Amniotic epithelial cell (primary cell): ENCODE measurements around the gene THRB.

Source experiments
- DNase-seq: peaks from one replicate; pipeline ENCODE4 v3.0.0-alpha.2; 2010; ENCODE audit warnings: low read depth

The THRB gene

DNA sequence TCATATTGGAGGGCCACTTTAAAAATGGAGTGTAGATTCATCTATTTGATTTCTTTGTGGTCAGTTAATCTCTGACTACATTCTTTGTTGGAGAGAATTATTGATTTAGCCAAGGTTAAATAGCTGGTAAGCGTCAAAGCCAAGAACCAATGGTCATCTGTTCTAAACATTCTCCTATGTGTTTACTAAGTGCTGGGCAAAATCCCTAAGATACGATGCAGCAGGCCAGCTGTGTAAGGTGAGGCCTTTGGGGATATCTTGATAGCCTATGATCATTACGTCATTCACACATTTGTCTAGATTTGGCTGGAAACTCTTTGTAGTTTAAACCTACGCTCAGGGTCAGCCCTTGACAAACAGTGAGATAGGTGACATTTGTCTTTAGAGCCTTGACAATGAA lies 313.4 kb downstream of the THRB start:
- no peak for DNase-seq

GRCh38 chr3:24180616-24181015 lies 314.0 kb downstream of the THRB start:
- no peak for DNase-seq

DNA sequence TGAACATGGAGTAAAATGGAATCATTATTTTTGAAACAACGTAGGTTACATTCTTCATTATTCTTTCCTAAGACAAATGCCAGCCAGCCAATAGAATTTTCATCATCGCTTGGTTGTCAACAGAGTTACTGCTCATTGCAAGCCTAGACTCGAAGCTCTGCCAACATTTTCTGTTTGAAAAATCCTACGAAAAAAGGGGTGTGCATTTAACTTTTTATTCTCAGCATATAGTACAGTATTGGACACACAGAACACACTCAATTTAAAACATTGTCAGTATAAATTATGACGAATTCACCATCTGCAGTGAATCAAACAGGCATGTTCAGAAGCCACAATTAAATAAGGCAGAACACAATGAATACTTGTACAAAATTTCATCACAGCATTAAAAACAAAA lies 317.4 kb downstream of the THRB start:
- no peak for DNase-seq

DNA sequence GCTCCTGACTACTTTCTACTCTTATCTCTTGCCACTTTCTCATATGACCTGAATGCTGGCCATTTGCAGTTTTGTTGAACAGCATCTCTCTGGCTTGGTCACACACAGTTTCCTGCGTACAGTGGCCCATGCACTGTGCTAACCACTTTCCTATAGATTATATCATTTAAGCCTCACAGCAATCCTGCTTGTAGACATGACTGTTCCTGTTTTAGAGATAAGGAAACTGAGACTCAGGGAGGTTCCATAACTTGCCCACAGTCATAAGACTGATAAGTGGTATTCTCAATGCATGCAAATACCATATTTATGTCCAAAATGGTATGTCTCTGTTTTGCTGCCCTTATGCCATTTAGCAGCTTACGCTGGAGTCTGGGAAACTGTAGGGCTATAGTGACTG lies 320.0 kb downstream of the THRB start:
- DNase-seq, result no peak

DNA sequence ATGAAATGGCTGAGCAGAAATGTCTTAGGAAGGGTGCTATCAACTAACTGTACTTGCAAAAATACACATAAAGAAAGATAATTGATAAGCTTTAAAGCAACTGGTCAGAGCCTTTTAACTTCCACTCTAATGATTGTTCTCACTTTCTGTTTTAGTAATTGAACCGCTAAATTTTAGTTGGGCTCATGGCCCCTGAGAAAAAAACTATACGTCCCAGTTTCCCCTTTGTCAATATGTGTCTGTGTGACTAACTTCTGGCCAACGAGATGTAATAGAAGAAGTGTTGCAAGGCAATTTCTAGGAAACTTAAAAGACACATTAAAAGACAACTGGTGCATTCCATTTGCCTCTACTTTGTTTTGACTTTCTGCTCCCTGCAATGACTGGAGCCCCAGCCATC lies 325.7 kb downstream of the THRB start:
- no peak for DNase-seq

DNA sequence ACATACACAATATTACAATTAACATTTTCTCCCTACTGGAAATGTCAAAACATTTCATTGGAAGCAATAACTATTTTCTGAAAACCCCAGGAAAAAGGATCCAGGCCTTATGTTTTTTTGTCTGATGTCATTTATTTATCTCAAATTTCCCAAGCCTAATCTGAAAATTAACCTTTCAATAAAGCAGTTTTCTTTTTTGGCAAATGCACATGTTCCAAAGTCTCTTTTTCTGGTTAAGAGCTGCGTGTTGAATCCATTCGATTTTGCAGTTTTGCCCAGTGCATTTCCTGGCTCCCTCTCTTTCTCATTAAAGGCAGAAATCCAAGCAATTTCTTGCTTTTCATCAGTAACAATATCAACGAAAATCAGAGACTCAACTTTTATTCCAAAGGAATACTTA lies 327.2 kb downstream of the THRB start:
- no peak for DNase-seq

- DNase-seq, result no peak
Observed at GRCh38 chr3:24166515-24166914, 328.1 kb downstream of the THRB start.

- DNase-seq, result no peak
Observed at GRCh38 chr3:24165603-24165982, 329.1 kb downstream of the THRB start.

DNA sequence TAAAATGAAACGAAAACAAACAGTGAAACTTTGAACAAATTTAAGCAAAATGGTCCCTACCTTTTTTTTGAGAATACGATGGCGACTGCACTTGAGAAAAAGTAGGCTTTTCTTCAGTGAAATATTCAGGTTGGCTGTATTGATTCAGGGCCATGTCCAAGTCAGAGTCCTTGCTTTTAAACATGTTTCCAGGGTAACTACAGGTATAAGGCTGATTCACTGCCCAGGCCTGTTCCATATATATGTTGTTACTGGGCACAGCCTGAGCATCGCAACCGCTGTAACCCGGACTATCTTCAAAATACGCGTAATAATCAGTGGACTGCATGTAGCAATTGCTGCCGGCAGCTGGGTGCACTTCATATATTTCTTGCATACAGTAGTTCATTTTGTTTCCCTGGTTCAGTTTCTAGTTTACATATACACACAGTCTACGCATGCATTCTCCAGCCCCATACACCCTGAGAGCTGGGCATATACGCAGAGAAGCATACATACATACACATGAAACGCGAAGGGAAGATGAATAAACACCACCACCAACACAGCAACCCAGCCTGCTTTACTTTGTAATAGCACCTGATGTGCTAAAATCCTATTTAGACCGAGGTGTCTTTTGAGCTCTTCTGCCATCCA lies 329.6 kb downstream of the THRB start:
- no peak for DNase-seq

DNA sequence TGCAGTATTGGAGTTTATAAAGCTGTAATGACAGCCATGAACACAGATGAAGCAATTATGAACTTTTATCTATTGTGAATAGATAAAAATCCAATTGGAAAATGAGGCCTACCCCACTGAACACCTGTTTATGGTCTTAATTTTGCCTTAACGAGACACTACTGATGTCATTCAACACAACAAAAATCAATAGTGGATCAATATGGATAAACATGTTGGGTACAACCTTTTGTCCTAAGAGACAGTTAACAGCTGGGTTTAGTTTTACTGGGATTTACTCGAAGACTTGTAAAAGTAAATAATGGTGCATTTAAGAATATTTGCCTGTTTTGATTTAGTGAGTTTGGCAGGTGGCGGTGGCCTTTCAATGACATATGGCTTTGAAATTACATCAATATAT lies 331.7 kb downstream of the THRB start:
- DNase-seq, result no peak

- no peak for DNase-seq
Observed at GRCh38 chr3:24161841-24162240, 332.8 kb downstream of the THRB start.

GRCh38 chr3:24160424-24161095 lies 334.1 kb downstream of the THRB start:
- peak; percentile 45 for DNase-seq

DNA sequence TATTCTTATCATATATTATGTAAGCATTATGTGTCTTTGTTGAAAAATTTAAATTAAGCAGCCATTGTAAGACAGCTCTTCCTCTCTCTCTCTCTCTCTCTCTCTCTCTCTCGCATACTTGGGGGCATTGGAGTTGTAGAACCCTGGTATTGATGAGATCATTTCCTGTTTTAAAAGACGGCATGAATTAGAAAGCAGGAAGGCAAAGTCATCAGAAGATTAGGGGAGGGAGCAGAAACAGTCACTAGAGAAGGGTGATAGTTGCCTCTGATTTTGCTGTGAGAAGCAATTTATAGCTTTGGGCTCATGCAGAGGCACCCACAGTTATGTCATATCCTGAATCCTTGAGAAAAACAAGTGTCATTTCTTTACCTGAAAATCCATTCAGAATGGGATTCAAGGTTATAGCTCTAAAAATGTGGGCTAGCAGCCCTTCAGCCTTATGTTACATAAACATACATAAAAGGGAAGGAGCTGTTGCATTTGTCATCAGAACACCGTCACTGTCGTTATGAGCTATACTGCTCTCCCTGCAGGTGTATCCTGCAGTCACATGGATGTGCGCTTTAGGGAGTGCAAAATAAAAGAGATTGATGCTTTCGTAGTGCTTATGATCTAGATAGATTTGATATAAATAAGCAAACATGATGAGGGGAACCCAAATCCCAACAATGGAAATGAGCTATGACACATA lies 335.7 kb downstream of the THRB start:
- no peak for DNase-seq

DNA sequence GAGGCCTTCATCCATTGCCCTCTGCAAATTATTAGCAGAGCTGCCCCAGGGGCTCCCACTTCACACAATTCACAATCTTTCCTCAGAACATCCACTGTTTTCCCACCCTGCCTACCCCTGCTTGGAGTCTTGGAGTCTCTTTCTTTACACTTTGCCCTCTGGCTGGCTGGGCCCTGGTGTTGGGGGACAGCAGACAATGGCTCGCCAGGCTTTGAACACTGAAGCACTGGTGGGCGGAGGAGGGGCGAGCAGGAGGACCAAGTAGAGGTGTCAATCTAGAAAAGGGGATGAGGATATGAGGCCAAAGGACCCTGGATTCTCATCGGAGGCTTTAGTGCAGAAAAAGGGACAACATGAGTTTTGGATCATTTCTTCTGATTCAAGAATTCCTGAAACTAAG lies 337.5 kb downstream of the THRB start:
- no peak for DNase-seq

GRCh38 chr3:24156466-24156865 lies 338.2 kb downstream of the THRB start:
- DNase-seq, result peak; percentile 82

DNA sequence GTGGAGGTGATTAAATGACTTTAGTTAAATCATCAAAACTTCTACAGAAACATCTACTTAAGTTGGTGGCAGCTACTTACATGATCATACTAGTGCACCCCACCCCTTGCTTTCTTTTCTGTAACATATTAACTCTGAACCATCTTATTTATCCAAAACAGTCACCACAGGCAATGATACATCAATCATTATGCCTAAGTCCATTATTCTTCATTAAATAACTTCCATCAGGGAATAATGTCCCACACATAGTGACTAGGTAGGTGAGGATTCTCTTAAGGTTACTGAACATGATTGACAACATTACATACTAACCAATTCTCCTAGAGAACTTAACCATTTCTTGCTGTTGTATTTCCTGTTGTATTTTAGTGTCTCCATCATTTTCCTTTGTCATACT lies 339.4 kb downstream of the THRB start:
- no peak for DNase-seq

DNA sequence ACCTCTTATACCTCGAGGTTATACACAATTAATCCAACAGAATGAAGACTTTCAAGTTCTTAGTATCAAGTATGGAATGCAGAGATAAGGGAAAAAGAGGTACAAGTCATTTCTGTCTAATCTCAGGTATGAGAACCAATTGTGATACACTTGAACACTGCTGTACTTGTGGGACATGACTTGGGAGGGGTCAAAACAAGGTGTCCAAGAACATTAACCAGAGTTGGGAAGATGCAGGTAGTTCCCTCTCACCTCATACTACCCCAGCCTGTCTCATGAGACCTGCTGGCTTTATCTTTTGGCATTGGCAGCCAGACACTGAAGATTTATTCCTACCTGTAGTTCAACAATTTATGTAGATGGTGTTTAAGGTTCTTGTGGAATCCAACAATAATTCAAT lies 339.9 kb downstream of the THRB start:
- no peak for DNase-seq

DNA sequence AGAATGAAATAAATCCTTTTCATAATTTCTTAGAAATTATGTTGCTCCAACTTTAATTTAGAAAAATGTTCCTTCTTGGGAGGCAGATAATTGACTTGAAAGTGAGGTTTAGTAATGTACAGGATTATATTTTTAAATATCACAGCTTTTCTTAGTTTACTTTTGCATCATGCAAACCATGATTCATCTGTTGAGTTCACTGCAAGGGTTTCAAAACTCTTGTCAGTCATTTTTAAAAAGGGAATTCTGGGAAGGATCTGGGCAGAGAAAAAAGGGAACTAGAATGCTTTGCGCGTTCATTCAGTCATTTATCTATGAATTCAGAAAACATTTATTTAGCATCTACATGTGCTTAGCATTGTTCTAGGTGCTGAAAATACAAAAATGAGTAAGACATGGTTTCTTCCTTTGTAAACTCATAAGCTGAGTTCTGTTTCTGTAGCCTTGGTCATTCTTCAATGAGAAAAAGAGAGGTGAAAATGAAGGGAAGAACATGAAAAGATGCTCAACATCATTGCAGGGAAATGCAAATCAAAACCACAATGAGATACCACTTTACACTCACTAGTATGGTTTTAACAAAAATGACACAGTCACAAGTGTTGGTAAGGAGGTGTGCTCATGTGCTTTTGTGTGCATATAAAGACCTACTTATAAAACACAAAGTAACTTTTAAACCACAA lies 340.5 kb downstream of the THRB start:
- DNase-seq, result peak; percentile 53

DNA sequence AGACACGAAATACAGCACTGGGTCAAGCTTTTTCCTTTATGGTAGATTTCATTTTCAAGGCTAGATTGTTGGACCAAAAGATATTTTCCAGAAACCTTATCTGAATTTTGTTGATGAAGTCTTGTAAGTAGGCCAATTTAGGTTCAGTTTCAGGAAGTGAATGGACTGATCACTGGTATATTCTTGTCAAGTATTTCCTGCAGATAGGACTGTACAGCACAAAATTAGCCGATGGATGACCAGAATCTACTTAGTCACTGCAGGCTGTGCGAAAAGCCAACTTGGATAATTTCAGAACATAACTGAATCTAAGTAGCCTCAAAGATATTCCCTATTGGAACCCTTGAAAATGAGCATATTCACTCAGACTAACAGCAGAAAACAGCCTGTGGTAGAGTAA lies 343.1 kb downstream of the THRB start:
- DNase-seq, result no peak

- peak; percentile 39 for DNase-seq
Observed at GRCh38 chr3:24149032-24149431, 345.6 kb downstream of the THRB start.

DNA sequence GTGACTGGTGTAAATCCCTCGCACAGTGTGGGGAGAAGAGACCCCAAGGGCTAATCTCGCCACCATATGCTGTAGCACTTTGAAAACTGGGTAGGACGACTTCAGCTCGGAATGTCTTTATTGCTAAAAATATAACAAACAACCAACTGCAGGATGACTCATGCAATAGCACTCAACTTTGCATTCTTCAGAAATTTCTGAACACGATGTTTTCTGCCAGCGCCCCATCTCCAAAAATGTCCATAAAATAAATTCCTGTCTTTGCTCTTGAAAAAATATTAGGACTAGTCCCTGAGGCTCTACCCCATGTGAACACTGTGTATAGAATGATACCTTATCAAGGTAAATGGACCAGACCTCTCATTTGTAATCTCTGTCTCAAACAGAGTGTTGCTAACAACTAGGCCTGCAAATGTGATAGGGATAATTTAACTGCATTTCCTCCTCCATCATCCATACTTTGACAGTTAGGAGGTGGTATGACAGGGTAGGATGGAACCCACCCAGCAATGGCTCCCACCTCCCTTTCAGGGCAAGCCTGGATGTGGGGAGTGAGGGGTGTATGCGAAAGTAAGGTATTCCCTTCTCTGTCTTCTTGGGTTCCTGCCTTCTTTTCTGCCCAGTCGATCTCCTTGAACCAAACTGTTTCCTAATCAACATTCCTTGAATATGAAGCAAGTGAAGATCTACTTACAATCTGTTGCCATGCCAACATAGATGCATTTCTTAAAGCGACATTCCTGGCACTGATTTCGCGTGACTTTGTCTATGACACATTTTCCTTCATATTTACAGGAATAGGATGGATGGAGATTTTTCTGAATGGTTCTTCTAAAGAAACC lies 348.4 kb downstream of the THRB start:
- DNase-seq, result peak; percentile 88

GRCh38 chr3:24145481-24145880 lies 349.2 kb downstream of the THRB start:
- DNase-seq, result peak; percentile 46
